ENCODE results near the gene JAZF1. TPM values are rescaled to one million over a fixed set of nuclear protein-coding genes. Genes with fewer than 3 reads are reported as not detected.
"Not testable (repeated sequence)": the region's sequence is repeated elsewhere in the genome, so short reads cannot be mapped to it uniquely, and the experiment has no call there.

JAZF1 gene
- total RNA-seq, 1 donor from 2014 or later, result 29.4 TPM

DNA sequence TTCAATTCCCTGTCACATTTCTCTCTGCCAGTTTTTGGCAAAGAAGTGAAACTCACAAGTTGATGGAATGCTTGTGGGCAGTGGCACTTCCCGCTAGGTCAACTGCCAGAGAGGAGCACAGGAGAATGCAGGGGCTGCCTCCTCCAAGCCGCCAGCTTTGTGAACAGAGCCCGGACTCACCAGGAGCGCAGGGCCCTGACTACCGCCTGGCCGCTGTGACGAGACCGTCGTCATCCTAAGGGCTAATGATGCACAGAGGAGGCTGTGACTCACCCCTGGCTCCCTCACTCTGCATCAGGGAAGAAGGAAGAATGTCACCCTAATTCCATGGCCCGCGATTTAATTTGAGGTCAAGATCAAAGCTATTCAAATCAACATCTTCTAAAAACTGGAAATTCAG, 316.7 kb downstream of the JAZF1 start:
- DNase-seq, result no peak
- H3K4me1 ChIP-seq, result no peaks in the 10 kb centered on the region
- TF ChIP-seq, protein P1, sequence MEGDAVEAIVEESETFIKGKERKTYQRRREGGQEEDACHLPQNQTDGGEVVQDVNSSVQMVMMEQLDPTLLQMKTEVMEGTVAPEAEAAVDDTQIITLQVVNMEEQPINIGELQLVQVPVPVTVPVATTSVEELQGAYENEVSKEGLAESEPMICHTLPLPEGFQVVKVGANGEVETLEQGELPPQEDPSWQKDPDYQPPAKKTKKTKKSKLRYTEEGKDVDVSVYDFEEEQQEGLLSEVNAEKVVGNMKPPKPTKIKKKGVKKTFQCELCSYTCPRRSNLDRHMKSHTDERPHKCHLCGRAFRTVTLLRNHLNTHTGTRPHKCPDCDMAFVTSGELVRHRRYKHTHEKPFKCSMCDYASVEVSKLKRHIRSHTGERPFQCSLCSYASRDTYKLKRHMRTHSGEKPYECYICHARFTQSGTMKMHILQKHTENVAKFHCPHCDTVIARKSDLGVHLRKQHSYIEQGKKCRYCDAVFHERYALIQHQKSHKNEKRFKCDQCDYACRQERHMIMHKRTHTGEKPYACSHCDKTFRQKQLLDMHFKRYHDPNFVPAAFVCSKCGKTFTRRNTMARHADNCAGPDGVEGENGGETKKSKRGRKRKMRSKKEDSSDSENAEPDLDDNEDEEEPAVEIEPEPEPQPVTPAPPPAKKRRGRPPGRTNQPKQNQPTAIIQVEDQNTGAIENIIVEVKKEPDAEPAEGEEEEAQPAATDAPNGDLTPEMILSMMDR (IDR thresholded peaks at IDR 0.05; ENCODE audit: borderline replicate concordance), result no peak
- H3K27ac ChIP-seq (replicated peaks), result no peak overlapping the region
- no peaks in the 10 kb centered on the region for H3K27me3 ChIP-seq (ENCODE audit: low read depth)
- no peak overlapping the region for H3K4me3 ChIP-seq
- H3K9me3 ChIP-seq (replicated peaks), result peaks cover 5% of the 10 kb centered on the region
- intact Hi-C loops (cut with micrococcal nuclease), result no loop called here
- H3K36me3 ChIP-seq, result no peaks in the 10 kb centered on the region

DNA sequence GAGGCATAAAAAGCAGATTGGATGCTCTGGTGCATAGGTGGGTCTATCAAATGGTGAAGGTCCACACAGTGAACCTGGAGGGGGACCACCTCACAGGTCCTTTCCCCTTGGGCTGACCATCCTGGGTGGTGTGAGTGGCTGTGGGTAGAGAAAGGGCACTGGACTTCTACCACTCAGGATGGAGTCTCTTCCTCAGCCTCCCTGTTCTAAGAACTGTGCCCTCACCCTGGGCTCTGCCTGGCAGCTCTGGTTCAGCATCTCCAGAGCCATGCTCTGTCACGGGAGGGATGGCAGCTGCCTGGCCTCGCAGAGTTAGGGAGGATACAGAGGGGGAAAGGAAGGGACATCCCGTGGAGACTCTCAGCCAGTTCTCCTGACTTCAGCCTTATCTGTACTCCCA, 318.8 kb downstream of the JAZF1 start:
- Histone ChIP-seq H3K27ac (replicated peaks) (no peak overlapping the region), H3K36me3 (no peaks in the 10 kb centered on the region), H3K4me1 (no peaks in the 10 kb centered on the region), H3K27me3 (ENCODE audit: low read depth) (no peaks in the 10 kb centered on the region), H3K4me3 (no peak overlapping the region), H3K9me3 (replicated peaks) (peaks cover 14% of the 10 kb centered on the region)
- no peak for DNase-seq
- intact Hi-C loops (cut with micrococcal nuclease), result no loop called here
- TF ChIP-seq, protein P1 (IDR thresholded peaks at IDR 0.05; ENCODE audit: borderline replicate concordance), result no peak

DNA sequence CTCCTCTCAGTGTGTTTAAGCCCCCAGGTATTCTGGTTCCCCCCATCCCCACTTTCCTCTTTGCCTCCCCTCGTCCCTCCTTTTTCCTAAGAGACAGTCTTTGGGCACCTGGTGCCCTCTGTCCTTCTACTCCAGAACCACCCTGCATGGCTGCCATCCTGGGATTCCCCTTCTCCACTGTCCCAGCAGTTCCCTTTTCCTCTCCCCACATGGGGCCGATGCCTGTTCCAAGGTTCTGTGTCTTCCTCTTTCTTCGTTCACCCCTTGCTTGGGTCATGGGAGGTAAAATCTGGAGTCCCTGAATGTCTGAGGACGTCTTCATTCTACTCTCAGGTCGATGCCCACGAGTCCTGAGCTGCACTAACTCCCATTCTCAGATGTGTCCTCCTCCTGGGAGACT, 319.8 kb downstream of the JAZF1 start:
- intact Hi-C loops (cut with micrococcal nuclease), result no loop called here
- H3K36me3 ChIP-seq, result no peaks in the 10 kb centered on the region
- H3K27ac ChIP-seq (replicated peaks), result no peak overlapping the region
- H3K9me3 ChIP-seq (replicated peaks), result peaks cover 14% of the 10 kb centered on the region
- H3K4me1 ChIP-seq, result no peaks in the 10 kb centered on the region
- no peak overlapping the region for H3K4me3 ChIP-seq
- TF ChIP-seq, protein P1 (IDR thresholded peaks at IDR 0.05; ENCODE audit: borderline replicate concordance), result no peak
- H3K27me3 ChIP-seq (ENCODE audit: low read depth), result no peaks in the 10 kb centered on the region
- DNase-seq, result no peak

DNA sequence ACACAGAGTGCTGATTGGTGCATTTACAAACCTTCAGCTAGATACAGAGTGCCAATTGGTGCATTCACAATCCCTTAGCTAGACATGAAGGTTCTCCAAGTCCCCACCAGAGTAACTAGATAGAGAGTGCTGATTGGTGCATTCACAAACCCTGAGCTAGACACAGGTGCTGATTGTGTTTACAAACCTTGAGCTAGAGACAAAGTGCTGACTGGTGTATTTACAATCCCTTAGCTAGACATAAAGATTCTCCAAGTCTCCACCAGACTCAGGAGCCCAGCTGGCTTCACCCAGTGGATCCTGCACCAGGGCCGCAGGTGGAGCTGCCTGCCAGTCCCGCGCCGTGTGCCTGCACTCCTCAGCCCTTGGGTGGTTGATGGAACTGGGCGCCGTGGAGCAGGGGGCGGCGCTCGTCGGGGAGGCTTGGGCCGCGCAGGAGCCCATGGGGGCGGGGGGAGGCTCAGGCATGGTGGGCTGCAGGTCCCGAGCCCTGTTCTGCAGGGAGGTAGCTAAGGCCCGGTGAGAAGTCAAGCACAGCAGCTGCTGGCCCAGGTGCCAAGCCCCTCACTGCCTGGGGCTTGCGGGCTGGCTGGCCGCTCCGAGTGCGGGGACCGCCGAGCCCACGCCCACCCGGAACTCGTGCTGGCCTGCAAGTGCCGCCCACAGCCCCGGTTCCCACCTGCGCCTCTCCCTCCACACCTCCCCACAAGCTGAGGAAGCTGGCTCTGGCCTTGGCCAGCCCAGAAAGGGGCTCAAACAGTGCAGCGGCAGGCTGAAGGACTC, 323.7 kb downstream of the JAZF1 start:
- H3K27me3 ChIP-seq (ENCODE audit: low read depth); H3K36me3 ChIP-seq; H3K27ac ChIP-seq (replicated peaks); H3K4me1 ChIP-seq; intact Hi-C loops (cut with micrococcal nuclease); DNase-seq; H3K4me3 ChIP-seq: not testable (repeated sequence)
- H3K9me3 ChIP-seq (replicated peaks), result peaks cover 14% of the 10 kb centered on the region

DNA sequence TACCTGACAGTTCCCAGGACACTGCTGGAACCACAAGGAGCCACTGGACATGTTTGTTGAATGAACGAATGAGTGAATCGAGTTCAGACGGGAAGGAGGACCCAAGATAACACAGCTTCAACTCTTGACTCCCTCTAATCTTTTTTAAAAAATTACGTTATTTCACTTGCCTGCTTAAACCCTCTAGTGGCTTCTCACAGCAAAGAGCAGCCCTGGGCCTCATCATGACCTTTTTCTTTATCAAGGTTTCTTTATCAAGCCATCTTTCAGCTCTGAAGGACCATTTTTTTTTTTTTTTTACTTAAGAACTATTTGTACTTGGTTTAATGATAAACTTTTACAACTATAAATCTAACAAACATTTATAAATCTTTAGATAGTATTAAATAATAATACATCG, 330.1 kb downstream of the JAZF1 start:
- no peaks in the 10 kb centered on the region for H3K9me3 ChIP-seq (replicated peaks)
- no peaks in the 10 kb centered on the region for H3K27me3 ChIP-seq (ENCODE audit: low read depth)
- DNase-seq, result no peak
- no peaks in the 10 kb centered on the region for H3K4me1 ChIP-seq
- no peak overlapping the region for H3K27ac ChIP-seq (replicated peaks)
- no peaks in the 10 kb centered on the region for H3K36me3 ChIP-seq
- TF ChIP-seq, protein P1 (IDR thresholded peaks at IDR 0.05; ENCODE audit: borderline replicate concordance), result no peak
- intact Hi-C loops (cut with micrococcal nuclease), result no loop called here
- no peak overlapping the region for H3K4me3 ChIP-seq

DNA sequence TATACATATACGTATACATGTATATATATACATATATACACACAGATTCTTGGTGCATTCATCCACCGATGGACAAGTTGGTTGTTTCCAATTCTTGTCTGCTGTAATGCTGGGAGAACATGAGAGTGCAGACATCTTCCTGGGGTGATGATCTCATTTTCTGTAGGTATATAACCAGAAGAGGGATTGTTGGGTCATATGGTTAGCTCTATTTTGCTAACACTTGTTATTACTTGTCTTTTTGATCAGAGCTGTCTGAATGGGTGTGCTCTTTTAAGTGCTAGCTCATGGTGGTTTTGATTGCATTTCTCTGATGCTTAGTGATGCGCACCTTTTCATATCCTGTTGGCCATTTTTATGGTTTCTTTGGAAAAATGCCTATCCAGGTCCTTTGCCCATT, 334.2 kb downstream of the JAZF1 start:
- H3K27me3 ChIP-seq (ENCODE audit: low read depth), result no peaks in the 10 kb centered on the region
- H3K4me1 ChIP-seq, result no peaks in the 10 kb centered on the region
- no peak for DNase-seq
- no peak overlapping the region for H3K4me3 ChIP-seq
- no peaks in the 10 kb centered on the region for H3K9me3 ChIP-seq (replicated peaks)
- TF ChIP-seq, protein P1 (IDR thresholded peaks at IDR 0.05; ENCODE audit: borderline replicate concordance), result no peak
- intact Hi-C loops (cut with micrococcal nuclease), result no loop called here
- no peaks in the 10 kb centered on the region for H3K36me3 ChIP-seq
- H3K27ac ChIP-seq (replicated peaks), result no peak overlapping the region

Data from left ventricle myocardium inferior (tissue), 1 donor.